Neural cell (in vitro differentiated cells): ENCODE data around the gene RBM5. TPM values are rescaled to one million over a fixed set of nuclear protein-coding genes. Genes with fewer than 3 reads are reported as not detected.
A peak's percentile ranks its signal among the peaks of the same experiment; 100 is the strongest.

ENCODE experiments used
- H2AFZ ChIP-seq: fragments of 200-600, 300-800 bp; sonication (generic), shearing (Covaris generic); 2 replicates; pipeline ENCODE4 v1.6.0; 2014; ENCODE audit warnings: low read depth, mild to moderate bottlenecking, antibody characterized with exemption, low read length, moderate library complexity
- H3F3A ChIP-seq: fragments of 200-600 bp; shearing (Covaris generic); 2 replicates; pipeline ENCODE4 v1.6.1; 2016; ENCODE audit warnings: mild to moderate bottlenecking, moderate library complexity, mixed read lengths, antibody characterized with exemption, low read length; ENCODE audit not compliant: insufficient read depth, poor library complexity, severe bottlenecking
- H3K27ac ChIP-seq: fragments of 200-600, 300-800 bp; sonication (generic), shearing (Covaris generic); 2 replicates; pipeline ENCODE4 v1.5.1; 2014; ENCODE audit warnings: mild to moderate bottlenecking, low read length, moderate library complexity
- H3K27me3 ChIP-seq: fragments of 300-800, 200-600 bp; sonication (generic), shearing (Covaris generic); 2 replicates; pipeline ENCODE4 v1.6.0; 2014; ENCODE audit warnings: mild to moderate bottlenecking, low read depth, low read length, moderate library complexity; ENCODE audit not compliant: insufficient read depth
- H3K36me3 ChIP-seq: fragments of 300-800, 200-600 bp; sonication (generic), shearing (Covaris generic); 2 replicates; pipeline ENCODE4 v1.5.1; 2014; ENCODE audit warnings: mild to moderate bottlenecking, antibody characterized with exemption, low read length, moderate library complexity; ENCODE audit not compliant: insufficient read depth
- H3K4me2 ChIP-seq: fragments of 300-800, 200-600 bp; sonication (generic), shearing (Covaris generic); 2 replicates; pipeline ENCODE4 v1.6.0; 2014; ENCODE audit warnings: mild to moderate bottlenecking, low read length
- H3K4me3 ChIP-seq: fragments of 300-800, 200-600 bp; sonication (generic), shearing (Covaris generic); 2 replicates; pipeline ENCODE4 v1.5.1; 2014; ENCODE audit warnings: mild to moderate bottlenecking, low read length, moderate library complexity
- H3K79me2 ChIP-seq: fragments of 200-600 bp; shearing (Covaris generic); replicated peaks from 2 replicates; pipeline ENCODE4 v1.6.0; 2014; ENCODE audit warnings: mild to moderate bottlenecking, low read length, moderate library complexity; ENCODE audit not compliant: insufficient read depth
- H3K9ac ChIP-seq: fragments of 300-800, 200-600 bp; sonication (generic), shearing (Covaris generic); 2 replicates; pipeline ENCODE4 v1.6.1; 2016; ENCODE audit warnings: mild to moderate bottlenecking, low read length, mixed read lengths
- H3K9me2 ChIP-seq: fragments of 200-600 bp; shearing (Covaris generic); 2 replicates; pipeline ENCODE4 v1.6.1; 2016; ENCODE audit warnings: mild to moderate bottlenecking, low read length, mixed read lengths; ENCODE audit not compliant: insufficient read depth
- H3K9me3 ChIP-seq: fragments of 200-600, 300-800 bp; sonication (generic), shearing (Covaris generic); 2 replicates; pipeline ENCODE4 v1.6.1; 2016; ENCODE audit warnings: mild to moderate bottlenecking, mixed run types, low read length, moderate library complexity, mixed read lengths
- H4K20me1 ChIP-seq: fragments of 200-600 bp; shearing (Covaris generic); 2 replicates; pipeline ENCODE4 v1.6.1; 2016; ENCODE audit warnings: mild to moderate bottlenecking, mixed run types; ENCODE audit not compliant: insufficient read depth
- EP300 ChIP-seq: fragments of 450-650 bp; conservative IDR thresholded peaks from 2 replicates; pipeline ENCODE4 v1.6.1; 2014; ENCODE audit warnings: antibody characterized with exemption, mild to moderate bottlenecking, moderate library complexity; ENCODE audit not compliant: poor library complexity, severe bottlenecking
- EZH2 ChIP-seq: fragments of 200-600, 300-800 bp; shearing (Covaris generic), sonication (generic); IDR thresholded peaks from 2 replicates; pipeline ENCODE4 v1.6.1; 2014; ENCODE audit warnings: antibody characterized with exemption, low read length, borderline replicate concordance, mild to moderate bottlenecking; ENCODE audit not compliant: insufficient read depth, poor library complexity, severe bottlenecking
- MXI1 ChIP-seq: fragments of 450-650 bp; conservative IDR thresholded peaks from 2 replicates; pipeline ENCODE4 v1.6.1; 2014; ENCODE audit warnings: antibody characterized with exemption, mild to moderate bottlenecking; ENCODE audit not compliant: poor library complexity, severe bottlenecking
- POLR2AphosphoS5 ChIP-seq: IDR thresholded peaks from 2 replicates; pipeline ENCODE4 v1.6.1; 2012
- RAD21 ChIP-seq: fragments of 450-650 bp; conservative IDR thresholded peaks from 2 replicates; pipeline ENCODE4 v1.6.1; 2014; ENCODE audit warnings: antibody characterized with exemption, mild to moderate bottlenecking, moderate library complexity
- REST ChIP-seq: IDR thresholded peaks from 2 replicates; pipeline ENCODE4 v1.6.1; 2012; ENCODE audit warnings: borderline replicate concordance
- SMC3 ChIP-seq: fragments of 450-650 bp; conservative IDR thresholded peaks from 2 replicates; pipeline ENCODE4 v1.6.1; 2014; ENCODE audit warnings: antibody characterized with exemption, mild to moderate bottlenecking, moderate library complexity; ENCODE audit not compliant: poor library complexity
- TAF1 ChIP-seq: IDR thresholded peaks from 2 replicates; pipeline ENCODE4 v1.6.1; 2012; ENCODE audit warnings: low read depth
- polyA plus RNA-seq: library from polyadenylated mRNA; depleted of rRNA; stranded (reverse); fragments of >200 nt; gene quantifications from 2 replicates; pipeline ENCODE4 v1.2.3, GENCODE V29; 2014
- TF ChIP-seq, protein P1 (sequence below): fragments of 450-650 bp; IDR thresholded peaks from 2 replicates; pipeline ENCODE4 v1.5.1; 2014; ENCODE audit warnings: antibody characterized with exemption, mild to moderate bottlenecking, moderate library complexity; ENCODE audit not compliant: poor library complexity, severe bottlenecking

The RBM5 gene
- polyA plus RNA-seq, 1 donor from 2014 or later, result 632 TPM

DNA sequence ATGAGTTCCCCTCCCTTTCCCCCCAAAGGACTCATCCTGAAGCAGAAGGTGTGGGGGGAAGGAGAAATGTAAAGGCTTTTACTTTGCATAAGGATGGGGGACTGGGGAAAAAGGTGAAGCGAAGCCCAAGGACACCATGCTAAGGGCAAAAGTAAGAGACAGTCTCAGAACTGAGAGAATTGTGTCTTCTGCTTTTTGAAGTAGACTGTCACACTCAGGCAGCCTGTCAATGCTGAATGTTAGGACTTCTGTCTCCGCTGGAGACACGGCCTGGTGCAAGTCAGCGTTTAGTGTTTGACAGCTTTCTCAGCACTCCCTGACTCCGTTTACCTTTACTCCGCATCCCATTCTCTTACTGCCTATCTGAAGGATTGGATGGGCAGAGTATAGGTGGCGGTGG lies 13.8 kb downstream of the RBM5 start:
- H3K27me3 ChIP-seq, result no peaks in the 10 kb centered on the region
- TF ChIP-seq SMC3 (no peak), POLR2AphosphoS5 (peak; percentile 29)
- peaks cover 3% of the 10 kb centered on the region for H4K20me1 ChIP-seq
- H3K9me3 ChIP-seq, result no peaks in the 10 kb centered on the region
- no peaks in the 10 kb centered on the region for H3F3A ChIP-seq
- H2AFZ ChIP-seq, result no peak overlapping the region
- no peak overlapping the region for H3K4me2 ChIP-seq
- no peak overlapping the region for H3K9ac ChIP-seq
- peaks cover 25% of the 10 kb centered on the region for H3K36me3 ChIP-seq
- H3K79me2 ChIP-seq, result peaks cover 7% of the 10 kb centered on the region
- no peak overlapping the region for H3K27ac ChIP-seq
- H3K4me3 ChIP-seq, result no peak overlapping the region
- no peaks in the 10 kb centered on the region for H3K9me2 ChIP-seq

- H3K79me2 ChIP-seq, result no peaks in the 10 kb centered on the region
- no peak for TF ChIP-seq REST
- TF ChIP-seq SMC3, result no peak
- TF ChIP-seq, protein P1, sequence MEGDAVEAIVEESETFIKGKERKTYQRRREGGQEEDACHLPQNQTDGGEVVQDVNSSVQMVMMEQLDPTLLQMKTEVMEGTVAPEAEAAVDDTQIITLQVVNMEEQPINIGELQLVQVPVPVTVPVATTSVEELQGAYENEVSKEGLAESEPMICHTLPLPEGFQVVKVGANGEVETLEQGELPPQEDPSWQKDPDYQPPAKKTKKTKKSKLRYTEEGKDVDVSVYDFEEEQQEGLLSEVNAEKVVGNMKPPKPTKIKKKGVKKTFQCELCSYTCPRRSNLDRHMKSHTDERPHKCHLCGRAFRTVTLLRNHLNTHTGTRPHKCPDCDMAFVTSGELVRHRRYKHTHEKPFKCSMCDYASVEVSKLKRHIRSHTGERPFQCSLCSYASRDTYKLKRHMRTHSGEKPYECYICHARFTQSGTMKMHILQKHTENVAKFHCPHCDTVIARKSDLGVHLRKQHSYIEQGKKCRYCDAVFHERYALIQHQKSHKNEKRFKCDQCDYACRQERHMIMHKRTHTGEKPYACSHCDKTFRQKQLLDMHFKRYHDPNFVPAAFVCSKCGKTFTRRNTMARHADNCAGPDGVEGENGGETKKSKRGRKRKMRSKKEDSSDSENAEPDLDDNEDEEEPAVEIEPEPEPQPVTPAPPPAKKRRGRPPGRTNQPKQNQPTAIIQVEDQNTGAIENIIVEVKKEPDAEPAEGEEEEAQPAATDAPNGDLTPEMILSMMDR, result no peak
- TF ChIP-seq EP300, result no peak
- no peak for TF ChIP-seq MXI1
- TF ChIP-seq RAD21, result no peak
- TF ChIP-seq POLR2AphosphoS5, result no peak
- TF ChIP-seq TAF1, result no peak
- TF ChIP-seq EZH2, result no peak
- H3K4me3 ChIP-seq, result no peak overlapping the region
- H3K27ac ChIP-seq, result no peak overlapping the region
- no peaks in the 10 kb centered on the region for H3K9me2 ChIP-seq
- no peaks in the 10 kb centered on the region for H3K27me3 ChIP-seq
- no peaks in the 10 kb centered on the region for H4K20me1 ChIP-seq
- peaks cover 14% of the 10 kb centered on the region for H3K36me3 ChIP-seq
- H2AFZ ChIP-seq, result no peak overlapping the region
- H3K9me3 ChIP-seq, result no peaks in the 10 kb centered on the region
- no peak overlapping the region for H3K9ac ChIP-seq
- no peaks in the 10 kb centered on the region for H3F3A ChIP-seq
- no peak overlapping the region for H3K4me2 ChIP-seq
Observed at GRCh38 chr3:50111757-50112156, 23.0 kb downstream of the RBM5 start.

GRCh38 chr3:50112462-50112861 lies 23.7 kb downstream of the RBM5 start:
- Histone ChIP-seq H3K9me2 (no peaks in the 10 kb centered on the region), H3K9me3 (no peaks in the 10 kb centered on the region), H3K9ac (no peak overlapping the region), H3F3A (no peaks in the 10 kb centered on the region), H3K36me3 (peaks cover 17% of the 10 kb centered on the region), H3K27me3 (no peaks in the 10 kb centered on the region), H3K4me3 (no peak overlapping the region), H3K27ac (no peak overlapping the region), H4K20me1 (no peaks in the 10 kb centered on the region), H3K4me2 (no peak overlapping the region), H2AFZ (no peak overlapping the region), H3K79me2 (no peaks in the 10 kb centered on the region)
- TF ChIP-seq MXI1 (no peak), TAF1 (no peak), REST (no peak), RAD21 (no peak), POLR2AphosphoS5 (no peak), EZH2 (no peak), SMC3 (no peak), EP300 (no peak)
- TF ChIP-seq, protein P1, result no peak
